Body of pancreas (tissue), 4 donors: Measurements from ENCODE around the gene UCN3.

ENCODE experiments used
- CTCF ChIP-seq, 7 experiments: fragments of 450-650 bp in 4 of 7; fragments of 200-600 bp in 3 of 7; sonication (generic) in 3 of 7; IDR thresholded peaks; one replicate each; pipeline ENCODE4 v1.5.1; 2016 to 2019; ENCODE audit warnings: antibody characterized with exemption in 7 of 7
- POLR2A ChIP-seq, 3 donors: fragments of 450-650 bp; IDR thresholded peaks; one replicate each; pipeline ENCODE4 v1.6.1; 2016; ENCODE audit warnings: antibody characterized with exemption in 3 of 3, mild to moderate bottlenecking in 2 of 3

DNA sequence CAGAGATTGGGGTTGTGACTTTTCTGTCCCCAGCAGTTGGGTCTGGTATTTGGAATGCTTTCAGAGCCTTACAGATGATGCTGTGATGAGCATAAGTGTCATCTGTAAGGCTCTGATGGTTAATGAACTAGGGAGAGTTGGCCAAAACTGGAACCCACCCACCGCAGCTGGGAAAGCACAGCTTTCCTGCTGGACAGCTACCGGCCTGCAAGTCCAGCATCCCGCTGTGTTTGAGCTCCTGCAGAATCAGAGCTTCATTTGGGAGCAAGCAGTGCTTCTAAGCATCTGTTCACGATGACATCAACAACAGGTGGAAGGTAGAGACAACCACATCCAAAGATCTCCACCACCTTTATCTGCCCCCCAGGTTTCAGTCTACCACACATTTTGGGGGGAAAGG, 11.7 kb downstream of the UCN3 start:
- TF ChIP-seq CTCF (IDR thresholded peaks at IDR 0.05): no peak
- no peak for TF ChIP-seq POLR2A (IDR thresholded peaks at IDR 0.05)
